Measurements from ENCODE around the gene FOXL3.

The FOXL3 gene

DNA sequence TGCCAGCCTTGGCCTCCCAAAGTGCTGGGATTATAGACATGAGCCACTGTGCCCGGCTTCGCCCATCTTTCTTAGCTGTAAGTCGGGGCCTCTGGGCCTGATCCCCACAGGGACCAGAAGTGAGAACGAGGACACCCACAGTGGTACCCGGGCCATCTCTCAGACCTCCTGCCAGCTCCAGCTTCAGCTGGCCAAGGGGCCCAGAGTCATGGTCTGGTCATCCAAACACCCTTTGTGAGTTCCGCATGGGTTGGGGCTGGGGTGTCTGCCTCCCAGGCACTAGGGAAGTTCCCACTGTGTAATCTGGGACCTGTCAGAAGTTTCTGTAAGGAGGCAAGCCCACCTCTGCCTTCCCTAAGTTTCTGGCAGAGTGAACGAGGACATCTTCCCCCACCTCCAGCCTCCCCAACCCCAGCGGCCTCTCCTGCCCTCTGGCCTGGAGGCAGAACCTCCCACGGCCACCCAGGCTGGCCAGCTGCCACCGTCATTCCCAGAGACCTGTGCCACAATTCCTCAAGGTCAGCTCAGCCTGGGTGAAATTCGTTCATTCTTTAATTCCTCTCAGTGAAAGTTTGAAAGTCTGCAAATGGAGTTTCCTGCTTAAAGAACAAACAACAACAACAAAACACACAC is 19.5 kb upstream of the FOXL3 start:
- no peak for TF ChIP-seq YY1 (IDR thresholded peaks at IDR 0.05; ENCODE audit: low read depth)
- TF ChIP-seq TCF12 (IDR thresholded peaks at IDR 0.05; ENCODE audit: low read depth) = no peak
- TF ChIP-seq TEAD4 (IDR thresholded peaks at IDR 0.05) = no peak
- TF ChIP-seq ZBTB7A (IDR thresholded peaks at IDR 0.05; ENCODE audit: low read depth) = no peak
- TF ChIP-seq CREB1 (IDR thresholded peaks at IDR 0.05; ENCODE audit: low read depth) = no peak
- no peak for TF ChIP-seq NFIC (IDR thresholded peaks at IDR 0.05)
- TF ChIP-seq RAD21 (IDR thresholded peaks at IDR 0.05; ENCODE audit: low read depth) = no peak
- TF ChIP-seq, protein P1, sequence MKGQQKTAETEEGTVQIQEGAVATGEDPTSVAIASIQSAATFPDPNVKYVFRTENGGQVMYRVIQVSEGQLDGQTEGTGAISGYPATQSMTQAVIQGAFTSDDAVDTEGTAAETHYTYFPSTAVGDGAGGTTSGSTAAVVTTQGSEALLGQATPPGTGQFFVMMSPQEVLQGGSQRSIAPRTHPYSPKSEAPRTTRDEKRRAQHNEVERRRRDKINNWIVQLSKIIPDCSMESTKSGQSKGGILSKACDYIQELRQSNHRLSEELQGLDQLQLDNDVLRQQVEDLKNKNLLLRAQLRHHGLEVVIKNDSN (IDR thresholded peaks at IDR 0.05) = no peak
- TF ChIP-seq, protein P2, sequence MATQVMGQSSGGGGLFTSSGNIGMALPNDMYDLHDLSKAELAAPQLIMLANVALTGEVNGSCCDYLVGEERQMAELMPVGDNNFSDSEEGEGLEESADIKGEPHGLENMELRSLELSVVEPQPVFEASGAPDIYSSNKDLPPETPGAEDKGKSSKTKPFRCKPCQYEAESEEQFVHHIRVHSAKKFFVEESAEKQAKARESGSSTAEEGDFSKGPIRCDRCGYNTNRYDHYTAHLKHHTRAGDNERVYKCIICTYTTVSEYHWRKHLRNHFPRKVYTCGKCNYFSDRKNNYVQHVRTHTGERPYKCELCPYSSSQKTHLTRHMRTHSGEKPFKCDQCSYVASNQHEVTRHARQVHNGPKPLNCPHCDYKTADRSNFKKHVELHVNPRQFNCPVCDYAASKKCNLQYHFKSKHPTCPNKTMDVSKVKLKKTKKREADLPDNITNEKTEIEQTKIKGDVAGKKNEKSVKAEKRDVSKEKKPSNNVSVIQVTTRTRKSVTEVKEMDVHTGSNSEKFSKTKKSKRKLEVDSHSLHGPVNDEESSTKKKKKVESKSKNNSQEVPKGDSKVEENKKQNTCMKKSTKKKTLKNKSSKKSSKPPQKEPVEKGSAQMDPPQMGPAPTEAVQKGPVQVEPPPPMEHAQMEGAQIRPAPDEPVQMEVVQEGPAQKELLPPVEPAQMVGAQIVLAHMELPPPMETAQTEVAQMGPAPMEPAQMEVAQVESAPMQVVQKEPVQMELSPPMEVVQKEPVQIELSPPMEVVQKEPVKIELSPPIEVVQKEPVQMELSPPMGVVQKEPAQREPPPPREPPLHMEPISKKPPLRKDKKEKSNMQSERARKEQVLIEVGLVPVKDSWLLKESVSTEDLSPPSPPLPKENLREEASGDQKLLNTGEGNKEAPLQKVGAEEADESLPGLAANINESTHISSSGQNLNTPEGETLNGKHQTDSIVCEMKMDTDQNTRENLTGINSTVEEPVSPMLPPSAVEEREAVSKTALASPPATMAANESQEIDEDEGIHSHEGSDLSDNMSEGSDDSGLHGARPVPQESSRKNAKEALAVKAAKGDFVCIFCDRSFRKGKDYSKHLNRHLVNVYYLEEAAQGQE (IDR thresholded peaks at IDR 0.05; ENCODE audit: low read depth) = no peak
- no peak for TF ChIP-seq TAF1 (IDR thresholded peaks at IDR 0.05; ENCODE audit: low read depth)
- no peak for TF ChIP-seq EGR1 (IDR thresholded peaks at IDR 0.05)

DNA sequence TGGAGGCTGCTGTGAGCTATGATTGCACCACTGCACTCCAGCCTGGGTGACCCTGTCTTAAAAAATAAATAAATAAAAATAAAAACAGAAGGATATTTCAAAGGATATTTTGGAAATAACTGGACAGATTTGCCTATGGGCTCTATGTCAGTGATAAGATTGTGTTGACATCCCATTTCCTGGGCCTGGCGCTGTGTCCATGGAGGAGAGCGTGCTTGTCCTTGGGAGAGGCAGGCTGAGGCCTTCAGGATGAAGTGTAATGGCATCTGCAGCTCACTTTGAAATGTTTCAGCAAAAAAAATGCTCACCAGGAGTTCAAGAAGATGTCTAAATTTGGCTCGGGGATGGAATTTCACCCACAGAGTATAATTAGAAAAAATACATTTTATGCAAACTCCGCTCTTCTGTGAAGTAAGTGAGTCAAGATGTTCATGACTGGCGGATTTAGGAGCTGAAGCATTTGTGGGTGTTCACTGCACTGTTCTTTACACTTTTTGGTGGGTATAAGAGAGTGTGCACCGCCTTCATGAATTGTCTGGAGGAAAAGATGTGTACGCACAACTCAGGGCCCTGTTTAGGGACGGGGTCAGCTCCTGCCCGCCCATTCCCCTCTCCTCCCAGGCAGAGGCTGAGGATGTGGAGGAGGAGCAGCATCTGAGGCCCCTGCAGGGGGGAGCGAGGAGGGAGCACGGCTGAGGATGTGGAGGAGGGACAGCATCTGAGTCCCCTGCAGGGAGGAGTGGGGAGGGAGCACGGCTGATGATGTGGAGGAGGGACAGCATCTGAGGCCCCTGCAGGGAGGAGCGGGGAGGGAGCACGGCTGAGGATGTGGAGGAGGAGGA is 18.5 kb upstream of the FOXL3 start:
- no peak for TF ChIP-seq ZBTB7A (IDR thresholded peaks at IDR 0.05; ENCODE audit: low read depth)
- TF ChIP-seq, protein P1 (IDR thresholded peaks at IDR 0.05) = no peak
- TF ChIP-seq TEAD4 (IDR thresholded peaks at IDR 0.05) = no peak
- no peak for TF ChIP-seq CEBPB (IDR thresholded peaks at IDR 0.05)
- TF ChIP-seq TAF1 (IDR thresholded peaks at IDR 0.05; ENCODE audit: low read depth) = no peak
- TF ChIP-seq RAD21 (IDR thresholded peaks at IDR 0.05; ENCODE audit: low read depth) = no peak
- TF ChIP-seq NFIC (IDR thresholded peaks at IDR 0.05) = no peak

DNA sequence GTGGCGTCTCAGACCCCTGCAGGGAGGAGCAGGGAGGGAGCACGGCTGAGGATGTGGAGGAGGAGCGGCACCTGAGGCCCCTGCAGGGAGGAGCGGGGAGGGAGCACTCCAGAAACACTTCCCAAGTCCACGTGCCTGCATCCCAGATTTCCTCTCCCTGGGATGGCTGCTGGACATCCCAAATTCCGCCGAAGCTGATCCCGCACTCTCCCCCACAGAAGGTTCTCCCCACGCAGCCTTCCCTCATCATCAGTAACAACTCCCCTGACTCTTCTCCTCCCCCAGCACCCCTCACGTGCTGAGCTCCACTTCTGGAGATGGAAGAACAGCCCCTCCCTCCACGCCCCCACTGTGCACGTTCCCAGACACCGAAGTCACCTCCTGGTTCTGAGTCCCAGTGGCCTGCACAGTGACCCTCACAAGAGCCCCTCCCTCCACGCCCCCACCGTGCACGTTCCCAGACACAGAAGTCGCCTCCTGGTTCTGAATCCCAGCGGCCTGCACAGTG is 17.8 kb upstream of the FOXL3 start:
- TF ChIP-seq EGR1 (IDR thresholded peaks at IDR 0.05) = no peak
- no peak for TF ChIP-seq TCF12 (IDR thresholded peaks at IDR 0.05; ENCODE audit: low read depth)
- TF ChIP-seq ZBTB7A (IDR thresholded peaks at IDR 0.05; ENCODE audit: low read depth) = no peak
- TF ChIP-seq, protein P1 (IDR thresholded peaks at IDR 0.05) = no peak
- TF ChIP-seq CEBPB (IDR thresholded peaks at IDR 0.05) = no peak
- TF ChIP-seq TAF1 (IDR thresholded peaks at IDR 0.05; ENCODE audit: low read depth) = no peak
- no peak for TF ChIP-seq CREB1 (IDR thresholded peaks at IDR 0.05; ENCODE audit: low read depth)
- TF ChIP-seq FOXM1 (IDR thresholded peaks at IDR 0.05; ENCODE audit: borderline replicate concordance, low read depth) = no peak
- TF ChIP-seq NFIC (IDR thresholded peaks at IDR 0.05) = no peak
- TF ChIP-seq, protein P2 (IDR thresholded peaks at IDR 0.05; ENCODE audit: low read depth) = no peak
- no peak for TF ChIP-seq EP300 (IDR thresholded peaks at IDR 0.05; ENCODE audit: borderline replicate concordance)
- TF ChIP-seq, protein P3, sequence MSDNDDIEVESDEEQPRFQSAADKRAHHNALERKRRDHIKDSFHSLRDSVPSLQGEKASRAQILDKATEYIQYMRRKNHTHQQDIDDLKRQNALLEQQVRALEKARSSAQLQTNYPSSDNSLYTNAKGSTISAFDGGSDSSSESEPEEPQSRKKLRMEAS (IDR thresholded peaks at IDR 0.05) = no peak
- no peak for TF ChIP-seq TEAD4 (IDR thresholded peaks at IDR 0.05)

DNA sequence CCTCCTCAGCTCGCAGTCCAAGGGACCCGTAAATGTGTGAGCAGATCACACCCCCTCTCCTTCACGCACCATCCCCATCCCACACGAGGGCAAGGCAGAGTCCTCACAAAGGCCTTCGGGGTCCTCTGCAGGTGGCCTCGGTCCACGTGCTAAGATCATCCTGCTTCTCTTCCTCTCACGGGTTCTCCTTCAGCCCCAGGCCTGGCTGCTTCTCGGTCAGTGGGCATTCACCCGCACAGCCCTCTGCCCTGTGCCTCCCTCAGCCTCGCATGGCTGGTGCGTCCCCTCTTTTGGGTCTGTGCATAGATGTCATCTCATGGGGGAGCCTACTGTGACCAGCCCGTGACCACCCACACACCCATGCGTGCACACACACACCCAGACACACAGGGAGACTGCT is 17.3 kb upstream of the FOXL3 start:
- TF ChIP-seq CREB1 (IDR thresholded peaks at IDR 0.05; ENCODE audit: low read depth) = no peak
- no peak for TF ChIP-seq TCF12 (IDR thresholded peaks at IDR 0.05; ENCODE audit: low read depth)
- TF ChIP-seq TAF1 (IDR thresholded peaks at IDR 0.05; ENCODE audit: low read depth) = no peak
- TF ChIP-seq RAD21 (IDR thresholded peaks at IDR 0.05; ENCODE audit: low read depth) = no peak
- TF ChIP-seq NFIC (IDR thresholded peaks at IDR 0.05) = no peak
- TF ChIP-seq, protein P2 (IDR thresholded peaks at IDR 0.05; ENCODE audit: low read depth) = no peak
- TF ChIP-seq ZBTB7A (IDR thresholded peaks at IDR 0.05; ENCODE audit: low read depth) = no peak
- no peak for TF ChIP-seq TEAD4 (IDR thresholded peaks at IDR 0.05)
- no peak for TF ChIP-seq CEBPB (IDR thresholded peaks at IDR 0.05)
- TF ChIP-seq, protein P1 (IDR thresholded peaks at IDR 0.05) = no peak
- TF ChIP-seq FOXM1 (IDR thresholded peaks at IDR 0.05; ENCODE audit: borderline replicate concordance, low read depth) = no peak
- TF ChIP-seq, protein P3 (IDR thresholded peaks at IDR 0.05) = no peak
- no peak for TF ChIP-seq EGR1 (IDR thresholded peaks at IDR 0.05)
